HCT116 (cell line): ENCODE measurements around the gene SKAP1. TPM values are rescaled to one million over a fixed set of nuclear protein-coding genes. Genes with fewer than 3 reads are reported as not detected.
A peak's percentile ranks its signal among the peaks of the same experiment; 100 is the strongest.

Source experiments
- ATAC-seq: fragments of 200-7000 bp; cut with Tn5 transposase; 2 replicates; pipeline ENCODE4 v1.9.1; 2020; ENCODE audit warnings: mild to moderate bottlenecking, moderate library complexity
- BruUV-seq: library from RNA; stranded (reverse); fragments of 400-500 nt; replicated peaks from 2 replicates; lab custom pipeline; 2021; lab: Mats Ljungman, UMichigan
- CTCF ChIA-PET: fragments of 300-600 bp; sonication (Branson Sonifier 250); formaldehyde crosslinking; loops from one replicate; lab custom pipeline; 2021; ENCODE audit warnings: antibody characterized with exemption; lab: Charles Lee
- POLR2A ChIA-PET: fragments of 300-600, 350-600 bp; sonication (Branson Sonifier 250); formaldehyde crosslinking; loops from one replicate; lab custom pipeline; 2021; ENCODE audit warnings: antibody characterized with exemption; lab: Charles Lee
- RAD21 ChIA-PET, 2 experiments: fragments of 300-600 bp; sonication (Branson Sonifier 250); formaldehyde crosslinking; loops; one replicate each; lab custom pipeline; 2023; ENCODE audit warnings: low total read pairs in 2 of 2; ENCODE audit not compliant: uncharacterized antibody in 2 of 2, unreplicated experiment in 2 of 2, low non-redundant PET in 1 of 2; lab: Charles Lee
- DNase-seq: peaks from one replicate; pipeline ENCODE4 v3.0.0-alpha.2; 2010; ENCODE audit warnings: low read depth, low spot score
- H2AFZ ChIP-seq: fragments of 200-600 bp; shearing (Covaris generic), sonication (generic); 2 replicates; pipeline ENCODE4 v1.6.1; 2017; ENCODE audit warnings: low read depth, mixed run types, mixed read lengths, antibody characterized with exemption, low read length; ENCODE audit not compliant: poor library complexity, severe bottlenecking
- H3K27ac ChIP-seq: 2 replicates; pipeline ENCODE4 v1.5.1; 2012; ENCODE audit warnings: low read depth, low read length
- H3K27me3 ChIP-seq: fragments of 200-600 bp; sonication (generic); 2 replicates; pipeline ENCODE4 v1.6.1; 2016; ENCODE audit warnings: mixed run types, low read length, mixed read lengths; ENCODE audit not compliant: insufficient read depth
- H3K36me3 ChIP-seq, 2 experiments: fragments of 200-500 bp in 1 of 2; fragments of 200-600 bp in 1 of 2; sonication (Bioruptor generic) in 1 of 2; sonication (generic) in 1 of 2; 2 replicates each; pipeline versions ENCODE4 v1.5.1 to v1.6.1; 2014 to 2016; ENCODE audit warnings: low read length in 2 of 2, inconsistent platforms in 1 of 2, mixed read lengths in 1 of 2, mixed run types in 1 of 2; ENCODE audit not compliant: insufficient read depth in 2 of 2, control insufficient read depth in 1 of 2
- H3K4me1 ChIP-seq, 2 experiments: fragments of 200-600 bp in 1 of 2; sonication (generic) in 1 of 2; 2 replicates each; pipeline versions ENCODE4 v1.5.1 to v1.6.1; 2012 to 2017; ENCODE audit warnings: low read length in 2 of 2, inconsistent platforms in 1 of 2, mild to moderate bottlenecking in 1 of 2, mixed read lengths in 1 of 2, mixed run types in 1 of 2, moderate library complexity in 1 of 2; ENCODE audit not compliant: insufficient read depth in 2 of 2, control insufficient read depth in 1 of 2
- H3K4me2 ChIP-seq: fragments of 200-600 bp; sonication (generic); 2 replicates; pipeline ENCODE4 v1.6.1; 2017; ENCODE audit warnings: mixed run types, low read length, mixed read lengths
- H3K4me3 ChIP-seq, 2 experiments: fragments of 200-600 bp in 1 of 2; sonication (generic) in 1 of 2; replicated peaks in 1 of 2; 2 replicates each; pipeline ENCODE4 v1.5.1; 2011 to 2016; ENCODE audit warnings: low read length in 2 of 2, control low read depth in 1 of 2, low read depth in 1 of 2, mild to moderate bottlenecking in 1 of 2, mixed read lengths in 1 of 2, mixed run types in 1 of 2
- H3K79me2 ChIP-seq: fragments of 200-600 bp; sonication (generic); 2 replicates; pipeline ENCODE4 v1.6.1; 2017; ENCODE audit warnings: mild to moderate bottlenecking, mixed run types, low read length, moderate library complexity, mixed read lengths; ENCODE audit not compliant: insufficient read depth
- H3K9ac ChIP-seq: fragments of 200-600 bp; sonication (generic); 2 replicates; pipeline ENCODE4 v1.6.1; 2016; ENCODE audit warnings: low read length, mixed read lengths
- H3K9me2 ChIP-seq: fragments of 200-600 bp; sonication (generic), shearing (Covaris generic); 2 replicates; pipeline ENCODE4 v1.6.1; 2017; ENCODE audit warnings: mixed run types, mild to moderate bottlenecking, moderate library complexity; ENCODE audit not compliant: insufficient read depth
- H3K9me3 ChIP-seq, 2 experiments: fragments of 200-500 bp in 1 of 2; fragments of 200-600 bp in 1 of 2; sonication (Bioruptor generic) in 1 of 2; sonication (generic) in 1 of 2; 2 replicates each; pipeline ENCODE4 v1.6.1; 2014 to 2017; ENCODE audit warnings: low read length in 2 of 2, mixed read lengths in 2 of 2, inconsistent platforms in 1 of 2, low read depth in 1 of 2, mild to moderate bottlenecking in 1 of 2, mixed run types in 1 of 2, moderate library complexity in 1 of 2; ENCODE audit not compliant: control insufficient read depth in 1 of 2, insufficient read depth in 1 of 2
- H4K20me1 ChIP-seq: fragments of 200-600 bp; sonication (generic), shearing (Covaris generic); 2 replicates; pipeline ENCODE4 v1.6.1; 2017; ENCODE audit warnings: mixed run types, mild to moderate bottlenecking, moderate library complexity; ENCODE audit not compliant: insufficient read depth
- JUND ChIP-seq: IDR thresholded peaks from 2 replicates; pipeline ENCODE4 v1.6.1; 2012
- SP1 ChIP-seq: IDR thresholded peaks from 2 replicates; pipeline ENCODE4 v1.6.1; 2012; ENCODE audit warnings: low read depth
- intact Hi-C: fragments of 100-400 bp; cut with micrococcal nuclease; formaldehyde crosslinking; loops from 2 replicates; pipeline ENCODE4 v1.10.0; 2022
- total RNA-seq: library from RNA; stranded (reverse); gene quantifications from one replicate; pipeline ENCODE4 v1.2.1, GENCODE V29; 2021; ENCODE audit not compliant: unreplicated experiment
- TF ChIP-seq, protein P1 (sequence below): IDR thresholded peaks from 2 replicates; pipeline ENCODE4 v1.6.1; 2012

Gene SKAP1
- total RNA-seq, 1 experiment from 2014 or later, result 12.4 TPM

DNA sequence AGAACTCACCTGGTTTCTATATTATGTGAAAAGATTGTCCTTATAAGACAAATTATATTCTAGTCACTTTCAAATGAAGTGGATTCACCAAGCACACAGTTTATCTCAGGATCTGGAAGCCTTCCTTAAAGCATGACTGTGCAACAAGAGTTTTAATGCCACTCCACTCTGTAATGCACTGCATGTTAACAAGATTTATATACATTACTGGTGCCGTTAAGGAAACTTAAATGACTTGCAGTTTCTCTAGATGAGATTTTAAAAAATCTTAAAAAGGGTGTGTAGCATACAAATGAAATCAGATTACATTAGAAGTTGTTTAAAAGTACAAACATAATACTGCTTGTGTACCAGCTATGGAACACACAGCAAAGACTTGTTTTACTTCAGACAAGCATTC lies 171.7 kb downstream of the SKAP1 start:
- H3K9me3 ChIP-seq, result no peaks in the 10 kb centered on the region
- H4K20me1 ChIP-seq, result no peaks in the 10 kb centered on the region
- H3K36me3 ChIP-seq, result no peaks in the 10 kb centered on the region
- H2AFZ ChIP-seq, result peak overlapping the region; percentile 24
- no peak for ATAC-seq
- no TSS peak for BruUV-seq
- ChIA-PET POLR2A (interaction anchor here (1.8 kb wide), 1 partner anchor 12 kb away, joined by 5 read pairs; no protein-coding TSS in a partner anchor), CTCF (interaction anchor here (1.7 to 9.0 kb wide), 6 partner anchors 14 to 360 kb away, joined by 5 to 336 read pairs (median 96); no protein-coding TSS in a partner anchor), RAD21 (interaction anchor here in 1 of 2 experiments (1.9 kb wide), 1 partner anchor 43 kb away, joined by 9 read pairs; no protein-coding TSS in a partner anchor)
- no peak overlapping the region for H3K4me2 ChIP-seq
- no peaks in the 10 kb centered on the region for H3K27me3 ChIP-seq
- peaks cover 9 to 45% of the 10 kb centered on the region in 2 experiments for H3K4me1 ChIP-seq
- H3K79me2 ChIP-seq, result no peaks in the 10 kb centered on the region
- no peak overlapping the region for H3K27ac ChIP-seq
- H3K9ac ChIP-seq, result no peak overlapping the region
- no peak for TF ChIP-seq JUND
- TF ChIP-seq, all 23 proteins: peak for 0
- H3K9me2 ChIP-seq, result no peaks in the 10 kb centered on the region
- intact Hi-C loops, result no loop called here
- no peak overlapping the region for H3K4me3 ChIP-seq
- DNase-seq, result no peak

DNA sequence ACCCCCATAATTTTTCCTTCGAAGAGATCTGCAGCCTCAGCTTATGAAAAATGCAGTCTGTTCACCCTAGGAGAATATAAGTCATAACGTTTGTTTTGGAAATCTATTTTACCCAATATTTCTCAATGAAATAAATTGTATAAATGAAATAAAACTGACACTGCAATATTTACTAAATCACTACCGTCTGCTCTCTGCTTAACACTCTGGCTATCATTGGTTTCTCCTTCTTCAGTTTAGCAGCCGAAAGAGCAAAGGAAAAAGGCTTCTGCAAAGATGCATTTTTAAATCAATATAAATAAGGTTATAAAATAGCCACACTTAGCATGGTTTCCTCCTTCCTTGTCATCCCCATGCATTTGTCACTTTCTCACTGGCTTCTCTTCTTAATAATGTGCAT lies 174.3 kb downstream of the SKAP1 start:
- Histone ChIP-seq H3K9me3 (no peaks in the 10 kb centered on the region), H2AFZ (no peak overlapping the region), H3K36me3 (no peaks in the 10 kb centered on the region), H3K27ac (no peak overlapping the region), H4K20me1 (no peaks in the 10 kb centered on the region), H3K27me3 (no peaks in the 10 kb centered on the region), H3K9me2 (no peaks in the 10 kb centered on the region), H3K9ac (no peak overlapping the region), H3K4me2 (no peak overlapping the region), H3K4me1 (peaks cover 2 to 29% of the 10 kb centered on the region in 2 experiments; a peak in 3 of 4 replicates), H3K4me3 (no peak overlapping the region), H3K79me2 (no peaks in the 10 kb centered on the region)
- intact Hi-C loops, result no loop called here
- CTCF ChIA-PET, result interaction anchor here (2.1 kb wide), 1 partner anchor 40 kb away, joined by 9 read pairs; no protein-coding TSS in a partner anchor
- BruUV-seq, result no TSS peak
- RAD21 ChIA-PET, result no interaction called here
- DNase-seq (no peak), ATAC-seq (no peak)
- TF ChIP-seq JUND (no peak), SP1 (no peak)
- TF ChIP-seq, protein P1, sequence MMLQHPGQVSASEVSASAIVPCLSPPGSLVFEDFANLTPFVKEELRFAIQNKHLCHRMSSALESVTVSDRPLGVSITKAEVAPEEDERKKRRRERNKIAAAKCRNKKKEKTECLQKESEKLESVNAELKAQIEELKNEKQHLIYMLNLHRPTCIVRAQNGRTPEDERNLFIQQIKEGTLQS, result no peak
- POLR2A ChIA-PET, result interaction anchor here (0.9 to 1.0 kb wide), 2 partner anchors 11 to 40 kb away, joined by 3 to 4 read pairs; no protein-coding TSS in a partner anchor
